Activated gamma-delta T cell treated with anti-CD3 and anti-CD28 coated beads, Interleukin-2, amount 50 U/mL, for 16 hours (primary cell): Measurements from ENCODE around the gene COL4A3.
A peak's percentile ranks its signal among the peaks of the same experiment; 100 is the strongest.

ENCODE experiments used
- DNase-seq: peaks from one replicate; pipeline ENCODE4 v3.0.0-alpha.2; 2020; ENCODE audit warnings: low read depth

COL4A3 gene

GRCh38 chr2:227295806-227296205, 131.4 kb downstream of the COL4A3 start:
- DNase-seq, result no peak

- DNase-seq, result no peak
These were observed 132.4 kb downstream of the COL4A3 start for GRCh38 chr2:227296671-227297405.

GRCh38 chr2:227301523-227301922, 137.1 kb downstream of the COL4A3 start:
- DNase-seq, result no peak

- no peak for DNase-seq
These were observed 144.4 kb downstream of the COL4A3 start for GRCh38 chr2:227308784-227309183.

- DNase-seq, result no peak
These were observed 146.3 kb downstream of the COL4A3 start for GRCh38 chr2:227310756-227311110.

- no peak for DNase-seq
These were observed 147.6 kb downstream of the COL4A3 start for GRCh38 chr2:227311861-227312506.

- no peak for DNase-seq
These were observed 148.2 kb downstream of the COL4A3 start for GRCh38 chr2:227312579-227312978.

- no peak for DNase-seq
These were observed 148.9 kb downstream of the COL4A3 start for GRCh38 chr2:227313310-227313709.

GRCh38 chr2:227317834-227318233, 153.4 kb downstream of the COL4A3 start:
- no peak for DNase-seq

GRCh38 chr2:227320305-227321094, 156.1 kb downstream of the COL4A3 start:
- no peak for DNase-seq

- no peak for DNase-seq
These were observed 158.2 kb downstream of the COL4A3 start for GRCh38 chr2:227322530-227323205.

- DNase-seq, result no peak
These were observed 159.4 kb downstream of the COL4A3 start for GRCh38 chr2:227323818-227324217.

- DNase-seq, result no peak
These were observed 160.2 kb downstream of the COL4A3 start for GRCh38 chr2:227324642-227324994.

- peak; percentile 89 for DNase-seq
These were observed 160.8 kb downstream of the COL4A3 start, which contains the start of gene MFF for GRCh38 chr2:227324995-227325838. MFF (plus strand) TSS chr2:227325251; CDS start chr2:227330666, 5,415 bp downstream.

GRCh38 chr2:227325839-227326195, 161.4 kb downstream of the COL4A3 start:
- DNase-seq, result no peak

GRCh38 chr2:227326783-227327182, 162.4 kb downstream of the COL4A3 start:
- DNase-seq, result no peak

GRCh38 chr2:227335713-227336112, 171.3 kb downstream of the COL4A3 start:
- no peak for DNase-seq

- no peak for DNase-seq
These were observed 173.0 kb downstream of the COL4A3 start for GRCh38 chr2:227337442-227337841.

GRCh38 chr2:227339098-227339599, 174.7 kb downstream of the COL4A3 start:
- DNase-seq, result no peak

- DNase-seq, result no peak
These were observed 175.7 kb downstream of the COL4A3 start for GRCh38 chr2:227340106-227340505.

- no peak for DNase-seq
These were observed 177.1 kb downstream of the COL4A3 start for GRCh38 chr2:227341553-227341952.
